ENCODE results near the gene INPP1.
"Not testable (repeated sequence)": the region's sequence is repeated elsewhere in the genome, so short reads cannot be mapped to it uniquely, and the experiment has no call there.

Gene INPP1

DNA sequence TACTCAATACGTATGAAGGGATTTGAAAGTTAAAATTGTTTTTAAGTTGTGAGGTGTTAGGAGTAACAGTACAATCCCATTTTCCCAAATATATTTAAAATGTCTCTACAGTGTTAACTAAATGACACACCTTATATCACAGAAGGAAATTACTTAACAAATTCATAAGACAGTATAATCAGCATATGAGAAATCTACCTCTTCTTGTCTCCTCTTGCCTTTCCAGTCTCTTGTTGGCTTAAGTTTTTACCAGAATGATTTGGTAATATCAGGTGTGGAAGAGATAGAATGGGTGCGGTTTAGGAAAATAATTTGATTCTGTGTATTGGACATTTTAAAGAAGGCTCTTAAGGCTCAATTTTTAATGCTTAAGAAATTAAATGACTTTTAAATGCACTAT is 9.5 kb upstream of the INPP1 start:
- DNase-seq: no peak

DNA sequence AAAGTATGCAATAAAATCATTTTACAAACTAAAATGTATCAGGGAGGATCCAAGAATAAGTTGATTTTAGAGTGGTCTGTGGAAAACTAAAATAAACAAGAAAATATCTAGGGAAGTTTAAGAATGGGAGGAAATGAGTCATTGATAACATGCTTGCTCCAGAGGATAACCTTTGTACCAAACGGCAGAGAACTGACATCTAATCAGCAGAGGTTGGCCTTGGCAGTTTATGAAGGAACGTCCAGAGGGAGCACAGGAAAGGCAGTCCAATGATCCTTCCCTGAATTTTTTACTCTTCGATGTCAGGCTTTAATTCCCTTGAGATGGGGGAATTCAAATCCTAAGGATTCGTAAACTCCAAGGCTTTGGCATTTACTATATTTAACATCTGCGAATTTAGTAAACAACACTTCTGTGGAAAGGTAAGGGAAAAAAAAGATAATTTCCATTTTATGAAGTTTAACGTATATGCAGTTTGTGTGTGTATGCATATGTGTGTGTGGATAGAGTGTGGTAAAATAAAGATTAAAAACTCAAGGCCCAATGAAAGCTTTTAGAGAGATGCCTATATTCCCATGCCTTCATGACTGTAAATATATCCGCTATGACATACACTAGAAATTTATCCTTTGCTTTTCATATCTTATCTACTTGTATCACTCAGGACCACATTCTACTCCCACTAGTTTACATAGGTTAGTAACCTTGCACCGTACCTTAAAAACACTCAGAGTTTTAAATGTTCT is 8.7 kb upstream of the INPP1 start:
- DNase-seq: no peak

DNA sequence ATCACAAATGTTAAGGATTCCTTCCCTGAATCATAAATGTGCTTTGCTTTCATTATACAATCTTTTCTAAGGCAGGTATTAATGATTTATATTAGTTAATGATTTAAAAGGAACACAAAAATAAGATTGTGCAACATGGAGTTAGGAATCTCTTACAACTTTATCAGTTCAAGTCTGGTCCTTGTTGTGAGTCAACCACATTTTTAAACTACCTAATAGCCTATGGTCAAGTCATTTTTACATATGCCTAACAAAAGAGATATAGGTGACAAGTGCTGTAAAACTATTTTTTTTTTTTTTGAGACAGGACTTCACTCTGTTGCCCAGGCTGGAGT is 8.2 kb upstream of the INPP1 start:
- no peak for DNase-seq

- DNase-seq: not testable (repeated sequence)
Measured at GRCh38 chr2:190335584-190335983, 7.8 kb upstream of the INPP1 start.

- DNase-seq: no peak
Measured at GRCh38 chr2:190336420-190336819, 7.0 kb upstream of the INPP1 start.

GRCh38 chr2:190338453-190338852 is 4.9 kb upstream of the INPP1 start:
- DNase-seq: no peak

- DNase-seq: no peak
Measured at GRCh38 chr2:190339394-190339793, 4.0 kb upstream of the INPP1 start.

DNA sequence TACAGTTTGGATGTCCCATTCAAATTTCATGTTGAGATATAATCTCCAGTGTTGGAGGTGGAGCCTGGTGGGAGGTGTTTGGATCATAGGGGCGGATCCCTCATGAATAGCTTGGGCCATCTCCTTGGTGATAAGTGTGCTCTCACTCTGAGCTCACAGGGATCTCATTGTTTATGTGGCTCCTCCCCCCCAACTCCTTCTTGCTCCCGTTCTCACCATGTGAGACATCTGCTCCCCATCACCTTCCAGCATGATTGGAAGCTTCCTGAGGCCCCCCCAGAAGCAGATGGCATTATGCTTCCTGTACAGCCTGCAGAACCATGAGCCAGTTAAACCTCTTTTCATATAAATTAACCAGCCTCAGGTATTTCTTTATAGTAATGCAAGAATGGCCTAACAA is 3.0 kb upstream of the INPP1 start:
- no peak for DNase-seq

GRCh38 chr2:190342611-190343010 is 778 bp upstream of the INPP1 start:
- no peak for DNase-seq

GRCh38 chr2:190343089-190343535 is 277 bp upstream of the INPP1 start:
- DNase-seq: no peak

- no peak for DNase-seq
Measured at GRCh38 chr2:190344276-190344827, 963 bp downstream of the INPP1 start.

DNA sequence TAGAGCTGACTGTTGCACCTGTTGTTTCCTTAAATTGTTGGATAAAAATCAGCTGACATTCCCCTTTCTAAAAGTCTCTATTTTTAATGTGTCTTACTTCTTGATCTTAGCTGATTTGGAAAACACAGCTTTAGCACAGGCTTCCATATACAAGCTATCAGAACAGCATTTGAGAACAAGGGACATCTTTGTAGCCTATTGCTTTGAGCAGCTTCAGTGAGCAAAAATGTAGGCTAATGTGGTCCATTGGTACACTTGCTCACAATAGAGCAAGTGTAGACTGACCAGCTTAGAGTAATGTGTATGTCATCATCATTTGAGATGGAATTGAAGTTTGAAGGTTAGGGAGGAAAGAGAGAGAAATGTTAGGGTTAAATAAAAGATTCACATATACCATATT is 7.0 kb downstream of the INPP1 start:
- no peak for DNase-seq

DNA sequence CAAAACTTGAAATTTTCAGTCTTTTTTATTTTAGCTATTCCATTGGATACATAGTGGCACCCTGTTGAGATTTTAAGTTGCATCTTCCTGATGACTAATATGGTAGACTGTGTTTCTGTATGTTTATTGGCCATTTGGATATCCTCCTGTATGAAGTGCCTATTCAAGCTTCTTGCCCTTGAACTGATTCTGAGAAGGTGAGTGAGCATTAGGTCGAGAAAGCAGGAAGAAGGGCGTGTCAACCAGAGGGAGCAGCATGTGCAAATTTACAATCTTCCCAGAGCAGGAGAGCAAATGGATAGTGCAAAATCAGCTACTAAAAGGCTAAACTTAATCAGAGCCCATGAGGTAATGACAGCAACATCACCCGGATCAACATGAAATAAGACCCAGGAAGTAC is 8.6 kb downstream of the INPP1 start:
- DNase-seq: no peak

DNA sequence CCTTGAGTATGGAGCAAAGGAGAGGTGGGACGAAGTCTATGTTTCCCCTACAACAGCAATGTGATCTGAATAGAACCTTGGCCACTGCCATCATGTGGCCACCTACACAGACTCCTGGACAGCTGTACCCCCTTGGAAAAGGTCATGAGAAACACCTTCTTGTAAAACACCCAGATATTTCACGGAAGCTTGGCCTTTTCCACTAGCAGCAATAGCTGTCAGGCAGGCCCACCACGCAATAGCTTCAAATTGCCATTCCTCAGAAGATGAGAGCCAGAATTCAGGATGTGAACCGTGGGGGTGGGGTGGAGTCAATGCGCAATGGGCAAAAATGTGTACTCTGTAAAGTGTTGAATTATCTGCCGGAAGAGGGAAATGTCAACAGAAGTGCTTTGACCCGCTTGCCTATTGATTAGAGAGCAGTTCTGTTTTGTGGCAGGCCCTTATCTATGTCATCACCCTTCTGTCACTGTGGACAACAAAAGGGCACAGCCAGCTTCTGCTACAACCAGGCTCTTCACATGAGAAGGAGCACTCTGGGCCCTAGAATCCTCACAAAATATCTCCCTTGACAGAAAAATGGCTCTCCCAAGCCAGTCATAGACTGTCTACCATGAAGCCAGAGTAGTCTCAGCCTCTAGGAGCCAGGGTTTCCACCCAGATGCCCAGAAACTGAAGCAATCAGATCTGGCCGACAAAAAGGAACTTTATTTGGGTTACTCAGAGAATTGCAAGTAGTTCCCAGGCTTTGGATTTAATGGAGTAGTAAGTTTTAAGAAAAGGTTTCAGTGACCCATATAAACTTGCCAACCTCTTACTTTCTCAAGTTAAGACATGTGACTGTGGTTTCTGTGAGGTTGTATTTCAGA is 9.5 kb downstream of the INPP1 start:
- peak; percentile 27 to 59 (median 38) for DNase-seq

GRCh38 chr2:190353537-190353899 is 10.1 kb downstream of the INPP1 start:
- DNase-seq: no peak

DNA sequence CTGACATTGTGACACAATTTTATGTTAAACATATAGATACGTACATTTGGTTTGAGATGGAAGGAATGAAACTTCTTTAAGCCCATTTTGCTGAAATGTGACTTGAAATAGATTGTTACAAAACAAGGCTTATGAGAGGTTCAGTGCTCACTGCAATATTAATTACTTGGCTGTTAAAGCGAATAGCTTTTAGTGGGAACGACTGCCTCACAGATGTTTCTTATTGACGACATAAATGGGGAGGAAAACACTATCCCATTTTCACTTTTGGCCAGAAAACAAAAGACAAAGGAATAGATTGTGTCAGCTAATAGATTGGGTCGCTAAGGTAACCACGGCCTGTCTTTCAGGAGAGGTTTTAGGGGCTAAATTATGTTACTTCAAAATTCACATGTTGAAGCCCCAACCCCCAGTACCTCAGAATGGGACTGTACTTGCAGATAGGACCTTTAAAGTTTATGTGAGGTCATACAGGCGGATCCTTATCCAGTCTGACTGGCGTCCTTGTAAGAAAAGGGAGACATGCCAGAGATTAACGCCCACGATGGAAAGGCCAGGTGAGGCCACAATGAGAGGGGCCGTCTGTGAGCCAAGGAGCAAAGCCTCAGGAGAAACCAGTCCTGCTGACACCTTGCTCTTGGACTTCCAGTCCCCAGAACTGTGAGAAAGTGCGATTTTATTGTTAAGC is 10.8 kb downstream of the INPP1 start:
- DNase-seq: no peak

- DNase-seq: peak; percentile 22 to 48 (median 40)
Measured at GRCh38 chr2:190355968-190356644, 12.7 kb downstream of the INPP1 start.

DNA sequence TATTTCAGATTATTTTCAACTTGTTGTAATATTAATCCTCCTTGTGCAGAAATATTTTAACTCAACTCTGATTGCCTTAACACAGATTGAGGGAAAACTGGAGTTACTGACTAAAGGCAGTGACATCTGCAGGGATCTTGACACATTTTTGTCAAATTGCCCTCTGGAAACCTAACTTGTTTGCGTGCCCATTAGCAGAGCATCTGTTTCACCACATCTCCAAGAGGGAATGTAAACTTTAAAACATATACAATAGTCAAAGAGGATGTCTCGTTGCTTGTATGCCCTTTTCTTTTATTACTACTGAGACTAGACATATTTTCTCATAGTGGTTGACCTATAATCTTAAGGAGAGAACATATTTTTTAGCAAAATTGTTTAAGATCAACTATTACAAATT is 14.2 kb downstream of the INPP1 start:
- DNase-seq: no peak

DNA sequence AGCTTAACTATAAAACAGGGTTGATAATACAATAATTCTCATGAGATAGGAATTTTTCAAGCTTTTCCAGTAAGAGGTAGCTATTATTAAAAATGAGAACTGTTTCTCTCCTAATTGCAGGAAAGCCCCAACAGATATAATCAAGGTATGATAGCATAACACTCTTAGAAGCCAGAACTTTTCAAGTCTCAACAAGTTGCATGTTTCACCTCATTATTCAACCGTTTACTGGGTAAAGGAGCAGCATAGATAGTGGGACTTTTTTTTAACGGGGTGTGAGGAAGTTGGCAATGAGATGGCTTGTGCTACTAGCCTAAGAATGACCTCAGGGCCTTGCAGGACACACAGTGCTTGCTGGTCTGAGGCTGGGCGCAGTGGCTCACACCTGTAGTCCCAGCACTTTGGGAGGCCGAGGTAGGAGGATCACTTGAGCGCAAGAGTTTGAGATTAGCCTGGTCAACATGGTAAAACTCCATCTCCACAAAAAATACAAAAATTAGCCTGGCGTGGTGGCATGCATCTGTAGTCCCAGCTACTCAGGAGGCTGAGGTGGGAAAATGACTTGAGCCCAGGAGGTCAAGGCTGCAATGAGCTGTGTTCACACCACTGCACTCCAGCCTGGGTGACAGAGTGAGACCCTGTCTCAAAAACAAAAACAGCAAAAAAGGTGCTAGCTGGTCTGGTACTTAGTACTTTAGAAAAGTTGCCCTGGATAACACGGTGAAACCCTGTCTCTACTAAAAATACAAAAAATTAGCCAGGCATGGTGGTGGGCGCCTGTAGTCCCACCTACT is 15.5 kb downstream of the INPP1 start:
- DNase-seq: not testable (repeated sequence)

GRCh38 chr2:190360561-190360960 is 17.2 kb downstream of the INPP1 start:
- no peak for DNase-seq

DNA sequence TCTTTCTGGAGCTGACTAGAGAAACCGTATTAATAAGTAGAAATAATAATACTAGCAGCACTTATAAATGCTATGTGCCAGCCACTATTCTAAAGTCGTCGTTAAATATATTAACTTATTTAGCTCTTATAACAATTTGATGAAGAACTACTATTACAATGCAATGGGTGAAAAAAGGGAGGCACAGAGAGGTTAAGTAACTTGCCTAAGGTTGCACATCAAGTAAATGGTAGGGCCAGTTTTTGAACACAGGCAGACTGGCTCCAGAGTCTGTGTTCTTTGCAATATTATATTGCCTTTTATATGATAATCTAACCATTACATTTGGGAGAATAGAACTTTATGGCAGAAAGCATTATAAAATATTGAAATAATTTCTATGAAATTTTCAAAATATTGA is 17.6 kb downstream of the INPP1 start:
- DNase-seq: no peak

DNA sequence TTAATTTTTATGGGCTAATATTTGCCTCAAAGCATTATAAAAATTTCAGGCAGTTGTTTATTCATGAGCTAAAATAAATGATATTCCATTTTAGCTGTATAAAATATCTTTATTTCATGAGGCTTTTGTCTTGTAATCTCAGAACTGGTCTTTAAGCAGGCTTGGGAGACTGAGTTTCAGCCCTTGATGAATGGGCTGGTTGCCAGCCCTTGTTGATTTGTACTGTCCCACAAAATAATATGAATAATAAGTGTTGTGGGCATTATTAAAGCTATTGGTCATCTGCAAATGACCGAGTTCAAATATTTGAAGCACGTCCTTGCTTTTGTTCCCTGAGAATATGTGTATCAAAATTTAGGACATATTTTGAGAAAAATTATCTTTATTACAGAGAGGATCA is 18.2 kb downstream of the INPP1 start:
- DNase-seq: no peak

Measured in suppressor macrophage (primary cell).